H1 (cell line): ENCODE data around the gene SSRP1. TPM values are rescaled to one million over a fixed set of nuclear protein-coding genes. Genes with fewer than 3 reads are reported as not detected.

ENCODE experiments used
- CHD7 ChIP-seq: fragments of 300-600 bp; sonication (generic); IDR thresholded peaks from 2 replicates; pipeline ENCODE4 v1.7.1; 2012; ENCODE audit warnings: low read length, moderate library complexity, mild to moderate bottlenecking, inconsistent platforms; ENCODE audit not compliant: insufficient replicate concordance
- FOSL1 ChIP-seq: IDR thresholded peaks from 2 replicates; pipeline ENCODE4 v1.6.1; 2011; ENCODE audit warnings: mild to moderate bottlenecking, low read depth, low read length, moderate library complexity; ENCODE audit not compliant: insufficient read depth
- KDM5A ChIP-seq: fragments of 200-600 bp; IDR thresholded peaks from 2 replicates; pipeline ENCODE4 v1.7.1; 2012; ENCODE audit warnings: mild to moderate bottlenecking, low read length, inconsistent platforms, mixed read lengths
- polyA plus RNA-seq, 7 experiments: library from polyadenylated mRNA; depleted of rRNA in 3 of 7; stranded (reverse) in 5 of 7; unstranded in 2 of 7; fragments of >200 nt in 5 of 7; fragments of 200-250 nt in 2 of 7; gene quantifications; 1 replicate in 5 of 7; 2 replicates in 1 of 7; 4 replicates in 1 of 7; pipeline versions ENCODE4 v1.2.1 to v1.2.3, GENCODE V29; 2011 to 2013; ENCODE audit warnings: missing spikeins in 2 of 7, mixed read lengths in 2 of 7
- total RNA-seq: library from RNA; stranded (reverse); fragmentation: NEBNext Ultra II Directional; extraction: Animal tissue kit (Norgen Biotek cat#: 25700); gene quantifications from 2 replicates; pipeline ENCODE4 v1.2.1, GENCODE V29; 2021

The SSRP1 gene
- total and polyA plus RNA-seq, 2 of the 8 experiments (the other 6 are each of a cell fraction or from before 2014, with no cell fraction given): 259 to 281 TPM

GRCh38 chr11:57353852-57354251 lies 18.2 kb upstream of the SSRP1 start (continued):
- TF ChIP-seq CHD7 (no peak), KDM5A (no peak), FOSL1 (no peak)
